ENCODE measurements around the gene TMEM233. TPM values are rescaled to one million over a fixed set of nuclear protein-coding genes. Genes with fewer than 3 reads are reported as not detected.

TMEM233 gene
- total RNA-seq, 2 donors from 2014 or later, result not detected

DNA sequence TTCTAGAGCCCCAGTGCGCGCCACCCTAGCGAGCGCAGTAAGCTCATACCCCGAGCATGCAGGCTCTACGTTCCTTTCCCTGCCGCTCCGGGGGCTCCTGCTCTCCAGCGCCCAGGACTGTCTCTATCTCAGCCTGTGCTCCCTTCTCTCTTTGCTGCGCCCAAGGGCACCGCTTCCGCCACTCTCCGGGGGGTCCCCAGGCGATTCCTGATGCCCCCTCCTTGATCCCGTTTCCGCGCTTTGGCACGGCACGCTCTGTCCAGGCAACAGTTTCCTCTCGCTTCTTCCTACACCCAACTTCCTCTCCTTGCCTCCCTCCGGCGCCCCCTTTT is 791 bp downstream of the TMEM233 start:
- Histone ChIP-seq H3K9ac (ENCODE audit: extremely low read depth, low read length, poor library complexity, severe bottlenecking) (no peak overlapping the region), H3K36me3 (ENCODE audit: control insufficient read depth, insufficient read depth, low read length) (no peaks in the 10 kb centered on the region), H3K4me3 (ENCODE audit: low read length) (peak overlapping the region; percentile 81), H3K27me3 (ENCODE audit: control insufficient read depth, insufficient read depth, low read length, poor library complexity, severe bottlenecking) (peaks cover 98% of the 10 kb centered on the region), H3K27ac (ENCODE audit: low read depth, low read length) (no peak overlapping the region), H3K4me1 (ENCODE audit: control insufficient read depth, insufficient read depth, low read length) (no peaks in the 10 kb centered on the region), H3K9me3 (ENCODE audit: control insufficient read depth, low read length) (no peaks in the 10 kb centered on the region)
- Mint-ChIP-seq H3K9me3 (peaks cover 2% of the 10 kb centered on the region), H3K36me3 (ENCODE audit: low read depth) (no peaks in the 10 kb centered on the region), H3K27ac (no peak overlapping the region), H3K4me1 (peaks cover 17% of the 10 kb centered on the region), H3K27me3 (ENCODE audit: insufficient read depth) (peaks cover 92% of the 10 kb centered on the region), H3K4me3 (peak overlapping the region; percentile 63)
- peak; percentile 81 for DNase-seq
- TF ChIP-seq, protein P1, sequence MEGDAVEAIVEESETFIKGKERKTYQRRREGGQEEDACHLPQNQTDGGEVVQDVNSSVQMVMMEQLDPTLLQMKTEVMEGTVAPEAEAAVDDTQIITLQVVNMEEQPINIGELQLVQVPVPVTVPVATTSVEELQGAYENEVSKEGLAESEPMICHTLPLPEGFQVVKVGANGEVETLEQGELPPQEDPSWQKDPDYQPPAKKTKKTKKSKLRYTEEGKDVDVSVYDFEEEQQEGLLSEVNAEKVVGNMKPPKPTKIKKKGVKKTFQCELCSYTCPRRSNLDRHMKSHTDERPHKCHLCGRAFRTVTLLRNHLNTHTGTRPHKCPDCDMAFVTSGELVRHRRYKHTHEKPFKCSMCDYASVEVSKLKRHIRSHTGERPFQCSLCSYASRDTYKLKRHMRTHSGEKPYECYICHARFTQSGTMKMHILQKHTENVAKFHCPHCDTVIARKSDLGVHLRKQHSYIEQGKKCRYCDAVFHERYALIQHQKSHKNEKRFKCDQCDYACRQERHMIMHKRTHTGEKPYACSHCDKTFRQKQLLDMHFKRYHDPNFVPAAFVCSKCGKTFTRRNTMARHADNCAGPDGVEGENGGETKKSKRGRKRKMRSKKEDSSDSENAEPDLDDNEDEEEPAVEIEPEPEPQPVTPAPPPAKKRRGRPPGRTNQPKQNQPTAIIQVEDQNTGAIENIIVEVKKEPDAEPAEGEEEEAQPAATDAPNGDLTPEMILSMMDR (conservative IDR thresholded peaks at IDR 0.05), result no peak
- 0 to 1% methylated on average over 4 to 22 of the region's 22 CpGs for WGBS, 2 experiments (ENCODE audit: insufficient coverage in 1 of 2, insufficient read length in 1 of 2)

DNA sequence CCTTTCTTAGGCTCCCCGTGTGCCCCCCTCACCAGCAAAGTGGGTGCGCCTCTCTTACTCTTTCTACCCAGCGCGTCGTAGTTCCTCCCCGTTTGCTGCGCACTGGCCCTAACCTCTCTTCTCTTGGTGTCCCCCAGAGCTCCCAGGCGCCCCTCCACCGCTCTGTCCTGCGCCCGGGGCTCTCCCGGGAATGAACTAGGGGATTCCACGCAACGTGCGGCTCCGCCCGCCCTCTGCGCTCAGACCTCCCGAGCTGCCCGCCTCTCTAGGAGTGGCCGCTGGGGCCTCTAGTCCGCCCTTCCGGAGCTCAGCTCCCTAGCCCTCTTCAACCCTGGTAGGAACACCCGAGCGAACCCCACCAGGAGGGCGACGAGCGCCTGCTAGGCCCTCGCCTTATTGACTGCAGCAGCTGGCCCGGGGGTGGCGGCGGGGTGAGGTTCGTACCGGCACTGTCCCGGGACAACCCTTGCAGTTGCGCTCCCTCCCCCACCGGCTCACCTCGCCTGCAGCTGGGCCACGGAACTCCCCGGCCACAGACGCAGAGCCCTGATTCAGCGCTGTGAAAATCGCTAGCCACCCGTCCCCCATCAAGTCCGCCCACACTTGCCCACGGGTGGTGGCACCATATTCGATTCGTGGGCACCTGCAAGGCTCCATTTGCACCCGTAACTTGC is 1.3 kb downstream of the TMEM233 start:
- H3K4me1 ChIP-seq (ENCODE audit: control insufficient read depth, insufficient read depth, low read length), result no peaks in the 10 kb centered on the region
- no peaks in the 10 kb centered on the region for H3K36me3 Mint-ChIP-seq (ENCODE audit: low read depth)
- H3K36me3 ChIP-seq (ENCODE audit: control insufficient read depth, insufficient read depth, low read length), result no peaks in the 10 kb centered on the region
- H3K4me1 Mint-ChIP-seq, result peaks cover 17% of the 10 kb centered on the region
- no peak overlapping the region for H3K9ac ChIP-seq (ENCODE audit: extremely low read depth, low read length, poor library complexity, severe bottlenecking)
- peak overlapping the region; percentile 63 for H3K4me3 Mint-ChIP-seq
- peak overlapping the region; percentile 81 for H3K4me3 ChIP-seq (ENCODE audit: low read length)
- no peak overlapping the region for H3K27ac ChIP-seq (ENCODE audit: low read depth, low read length)
- no peaks in the 10 kb centered on the region for H3K9me3 ChIP-seq (ENCODE audit: control insufficient read depth, low read length)
- peaks cover 98% of the 10 kb centered on the region for H3K27me3 Mint-ChIP-seq (ENCODE audit: insufficient read depth)
- no peak overlapping the region for H3K27ac Mint-ChIP-seq
- H3K9me3 Mint-ChIP-seq, result peaks cover 2% of the 10 kb centered on the region
- TF ChIP-seq, protein P1 (conservative IDR thresholded peaks at IDR 0.05), result no peak
- H3K27me3 ChIP-seq (ENCODE audit: control insufficient read depth, insufficient read depth, low read length, poor library complexity, severe bottlenecking), result peaks cover 99% of the 10 kb centered on the region
- peak; percentile 83 for DNase-seq
- WGBS, 2 experiments (ENCODE audit: insufficient coverage in 1 of 2, insufficient read length in 1 of 2), result 2% methylated on average over 20 to 49 of the region's 49 CpGs

DNA sequence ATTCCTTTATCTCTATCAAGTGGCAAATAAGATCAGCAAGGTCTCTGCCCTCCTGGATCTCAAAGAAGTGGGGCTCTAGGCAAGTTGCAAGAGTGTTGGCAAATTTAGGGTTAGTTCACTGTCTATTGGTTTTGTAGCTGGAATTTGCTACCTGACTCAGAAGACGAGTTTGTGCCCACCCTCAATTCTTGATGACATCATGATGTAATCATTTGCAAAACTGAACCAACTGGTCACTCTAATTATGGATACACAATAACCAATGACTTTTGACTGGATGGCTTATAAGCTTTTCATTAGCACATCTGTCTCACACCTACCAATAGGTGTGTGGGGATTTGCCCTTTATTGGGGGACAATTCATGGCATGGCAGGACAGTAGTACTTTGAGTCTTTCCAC is 4.6 kb downstream of the TMEM233 start:
- no peaks in the 10 kb centered on the region for H3K9me3 Mint-ChIP-seq
- Histone ChIP-seq H3K9ac (ENCODE audit: extremely low read depth, low read length, poor library complexity, severe bottlenecking) (no peak overlapping the region), H3K27me3 (ENCODE audit: control insufficient read depth, insufficient read depth, low read length, poor library complexity, severe bottlenecking) (peaks cover 68% of the 10 kb centered on the region), H3K4me1 (ENCODE audit: control insufficient read depth, insufficient read depth, low read length) (no peaks in the 10 kb centered on the region), H3K27ac (ENCODE audit: low read depth, low read length) (no peak overlapping the region), H3K4me3 (ENCODE audit: low read length) (no peak overlapping the region), H3K9me3 (ENCODE audit: control insufficient read depth, low read length) (no peaks in the 10 kb centered on the region), H3K36me3 (ENCODE audit: control insufficient read depth, insufficient read depth, low read length) (no peaks in the 10 kb centered on the region)
- no peak for DNase-seq
- 83 to 100% methylated on average over 1 of the region's 1 CpG for WGBS, 2 experiments (ENCODE audit: insufficient coverage in 1 of 2, insufficient read length in 1 of 2)
- peaks cover 74% of the 10 kb centered on the region for H3K27me3 Mint-ChIP-seq (ENCODE audit: insufficient read depth)
- no peak overlapping the region for H3K27ac Mint-ChIP-seq
- H3K36me3 Mint-ChIP-seq (ENCODE audit: low read depth), result no peaks in the 10 kb centered on the region
- H3K4me1 Mint-ChIP-seq, result peaks cover 29% of the 10 kb centered on the region
- no peak overlapping the region for H3K4me3 Mint-ChIP-seq
- TF ChIP-seq, protein P1 (conservative IDR thresholded peaks at IDR 0.05), result no peak

All from endodermal cell (in vitro differentiated cells).